ENCODE results near the gene RSPRY1. TPM values are rescaled to one million over a fixed set of nuclear protein-coding genes. Genes with fewer than 3 reads are reported as not detected.

Gene RSPRY1
- total RNA-seq, 4 donors from 2014 or later, result 20.4 to 28.5 (median 24.6) TPM

DNA sequence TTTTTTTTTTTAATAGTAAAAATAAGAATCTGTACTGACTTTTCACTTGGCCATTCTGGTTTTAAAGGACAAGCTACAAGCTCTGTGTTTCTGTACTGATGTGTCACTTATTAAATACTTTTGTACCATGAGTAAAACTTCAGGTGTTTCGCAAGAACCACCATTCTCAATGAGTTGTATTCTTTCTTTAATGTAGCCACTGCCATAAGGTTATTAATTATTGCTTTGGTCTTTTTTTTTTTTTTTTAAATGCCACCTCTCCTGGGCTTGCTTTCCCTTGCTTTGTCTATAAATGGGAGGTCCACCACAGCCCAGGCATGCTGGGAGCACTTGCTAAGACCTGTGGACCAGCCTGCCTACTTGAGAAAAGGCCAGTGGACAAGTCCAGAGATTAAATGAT lies 67.3 kb downstream of the RSPRY1 start:
- TF ChIP-seq POLR2A (IDR thresholded peaks at IDR 0.05) (no peak), EP300 (IDR thresholded peaks at IDR 0.05) (no peak)
- TF ChIP-seq, protein P1, sequence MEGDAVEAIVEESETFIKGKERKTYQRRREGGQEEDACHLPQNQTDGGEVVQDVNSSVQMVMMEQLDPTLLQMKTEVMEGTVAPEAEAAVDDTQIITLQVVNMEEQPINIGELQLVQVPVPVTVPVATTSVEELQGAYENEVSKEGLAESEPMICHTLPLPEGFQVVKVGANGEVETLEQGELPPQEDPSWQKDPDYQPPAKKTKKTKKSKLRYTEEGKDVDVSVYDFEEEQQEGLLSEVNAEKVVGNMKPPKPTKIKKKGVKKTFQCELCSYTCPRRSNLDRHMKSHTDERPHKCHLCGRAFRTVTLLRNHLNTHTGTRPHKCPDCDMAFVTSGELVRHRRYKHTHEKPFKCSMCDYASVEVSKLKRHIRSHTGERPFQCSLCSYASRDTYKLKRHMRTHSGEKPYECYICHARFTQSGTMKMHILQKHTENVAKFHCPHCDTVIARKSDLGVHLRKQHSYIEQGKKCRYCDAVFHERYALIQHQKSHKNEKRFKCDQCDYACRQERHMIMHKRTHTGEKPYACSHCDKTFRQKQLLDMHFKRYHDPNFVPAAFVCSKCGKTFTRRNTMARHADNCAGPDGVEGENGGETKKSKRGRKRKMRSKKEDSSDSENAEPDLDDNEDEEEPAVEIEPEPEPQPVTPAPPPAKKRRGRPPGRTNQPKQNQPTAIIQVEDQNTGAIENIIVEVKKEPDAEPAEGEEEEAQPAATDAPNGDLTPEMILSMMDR (IDR thresholded peaks at IDR 0.05), result no peak
- Histone ChIP-seq H3K4me3 (no peak overlapping the region), H3K27me3 (no peaks in the 10 kb centered on the region), H3K27ac (no peak overlapping the region), H3K36me3 (peaks cover 3 to 100% (median 15%) of the 10 kb centered on the region in 3 donors), H3K9me3 (no peaks in the 10 kb centered on the region), H3K4me1 (peaks cover 0 to 3% (median 0%) of the 10 kb centered on the region in 4 donors)
- WGBS, 2 donors, result 97 to 100% methylated on average over 1 of the region's 1 CpG
- no peak for DNase-seq (ENCODE audit: low spot score in 2 of 2)

DNA sequence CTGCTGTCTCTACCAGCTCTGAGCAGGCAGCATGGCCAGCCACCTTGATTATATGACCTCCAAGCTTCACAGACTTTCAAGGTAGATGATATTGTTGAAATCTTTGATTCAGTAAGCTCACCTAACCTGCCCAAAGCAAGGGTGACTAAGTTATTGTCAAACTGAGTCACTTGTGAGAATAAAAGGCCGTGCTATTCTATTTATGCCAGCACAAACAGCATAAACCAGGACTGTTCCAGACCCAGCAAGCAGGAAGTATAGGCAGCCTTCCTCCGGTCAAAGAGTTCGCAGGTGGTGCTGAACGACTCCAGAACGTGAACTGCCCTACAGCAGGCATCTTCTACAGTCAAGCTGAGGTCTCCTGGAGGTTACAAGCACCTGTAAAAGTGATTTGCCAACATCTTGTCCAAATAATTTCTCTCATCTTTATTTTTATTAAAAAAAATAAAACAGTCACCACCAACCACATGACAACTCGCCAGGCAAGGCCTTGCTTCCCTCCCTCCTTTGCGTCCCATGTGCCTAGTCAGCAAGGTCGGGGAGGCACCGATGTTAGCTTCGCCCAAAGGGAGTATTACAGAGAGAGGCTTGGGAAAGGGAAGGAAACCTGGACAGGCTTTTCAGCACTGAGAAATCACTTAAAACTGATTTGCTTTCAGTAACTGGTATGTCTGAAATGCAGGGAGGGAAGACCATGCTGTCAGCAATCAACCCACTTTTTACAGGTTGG lies 69.7 kb downstream of the RSPRY1 start:
- H3K36me3 ChIP-seq, result peaks cover under 1 to 77% (median 5%) of the 10 kb centered on the region in 3 donors
- no peaks in the 10 kb centered on the region for H3K27me3 ChIP-seq
- no peak overlapping the region for H3K4me3 ChIP-seq
- no peak for DNase-seq (ENCODE audit: low spot score in 2 of 2)
- 76 to 78% methylated on average over 10 of the region's 10 CpGs for WGBS, 2 donors
- no peaks in the 10 kb centered on the region for H3K9me3 ChIP-seq
- H3K27ac ChIP-seq, result no peak overlapping the region
- peaks cover 0 to 22% (median 10%) of the 10 kb centered on the region in 4 donors for H3K4me1 ChIP-seq
- no peak for TF ChIP-seq POLR2A (IDR thresholded peaks at IDR 0.05)
- TF ChIP-seq EP300 (IDR thresholded peaks at IDR 0.05), result no peak
- TF ChIP-seq, protein P1 (IDR thresholded peaks at IDR 0.05), result no peak

DNA sequence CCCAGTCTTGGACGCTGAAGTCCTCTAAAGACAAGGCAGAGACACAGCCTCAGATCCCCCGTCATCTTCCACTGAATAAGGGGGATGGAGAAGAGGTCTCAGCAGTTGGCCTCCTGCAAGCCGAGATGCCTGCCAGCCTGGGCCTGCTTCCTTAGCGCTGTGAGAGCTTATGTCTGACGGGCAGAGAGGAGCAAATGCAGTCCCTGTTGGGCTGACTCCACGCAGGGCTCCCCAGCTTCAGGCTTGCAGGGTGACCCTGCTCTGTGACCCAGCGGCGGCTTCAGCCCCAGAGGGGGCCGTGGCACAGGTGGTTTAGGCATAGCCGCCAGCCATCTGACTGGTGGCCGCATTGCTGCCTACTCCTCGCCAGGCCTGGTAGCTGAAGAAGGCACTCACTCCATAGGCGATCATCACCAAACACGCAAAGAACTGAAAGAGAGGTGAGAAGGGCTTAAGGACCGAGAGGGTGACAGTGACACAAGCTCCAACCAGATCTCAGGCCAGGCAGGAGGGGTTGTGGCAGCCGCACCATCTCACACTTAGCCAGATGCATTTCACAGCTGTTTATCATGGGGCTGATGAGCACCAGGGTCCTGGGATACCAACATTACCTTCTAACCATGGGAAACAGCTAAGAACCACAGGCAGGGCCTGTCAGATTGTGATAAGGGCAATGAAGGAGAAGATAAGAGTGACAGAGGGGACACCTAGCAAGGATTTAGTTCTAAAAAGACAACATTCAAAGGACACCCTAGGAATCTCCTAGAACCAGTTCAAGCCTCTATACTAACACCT lies 70.7 kb downstream of the RSPRY1 start:
- Histone ChIP-seq H3K4me3 (no peak overlapping the region), H3K36me3 (peaks cover 0 to 68% (median 5%) of the 10 kb centered on the region in 3 donors), H3K27me3 (no peaks in the 10 kb centered on the region), H3K4me1 (peaks cover 0 to 31% (median 15%) of the 10 kb centered on the region in 4 donors), H3K9me3 (no peaks in the 10 kb centered on the region), H3K27ac (peak overlapping the region in 2 of 4 donors; percentile 41 to 56)
- DNase-seq (ENCODE audit: low spot score in 2 of 2), result no peak
- WGBS, 2 donors, result 84 to 86% methylated on average over 12 to 14 of the region's 16 CpGs
- TF ChIP-seq EP300 (IDR thresholded peaks at IDR 0.05) (no peak), POLR2A (IDR thresholded peaks at IDR 0.05) (no peak)

DNA sequence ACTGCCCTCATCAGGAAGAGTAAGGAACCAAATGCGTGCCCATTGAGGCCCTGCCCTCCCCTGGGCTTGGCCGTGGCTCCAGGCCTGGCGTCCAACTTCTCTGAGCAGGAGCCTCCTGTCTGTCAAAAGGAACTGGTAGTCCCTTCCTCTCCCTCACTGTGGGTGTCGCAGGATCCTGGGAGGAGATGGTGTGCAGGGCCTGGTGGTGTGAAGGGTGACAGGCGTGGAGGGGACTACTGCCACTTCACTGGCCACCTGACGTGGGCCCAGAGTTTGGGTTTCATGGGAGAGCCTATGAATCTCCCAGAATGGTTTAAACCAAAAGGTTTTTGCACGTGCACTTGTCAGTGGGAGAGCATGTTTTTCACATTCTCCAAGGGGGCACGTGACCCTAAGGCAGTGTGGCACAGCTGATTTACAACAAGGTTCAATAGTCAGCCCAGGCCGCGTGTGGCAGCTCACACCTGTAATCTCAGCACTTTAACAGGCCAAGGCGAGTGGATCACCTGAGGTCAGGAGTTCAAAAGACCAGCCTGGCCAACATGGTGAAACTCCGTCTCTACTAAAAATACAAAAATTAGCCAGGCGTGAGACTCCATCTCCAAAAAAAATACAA lies 71.4 kb downstream of the RSPRY1 start:
- Histone ChIP-seq H3K27me3 (no peaks in the 10 kb centered on the region), H3K27ac (peak overlapping the region in 2 of 4 donors; percentile 41 to 56), H3K4me3 (no peak overlapping the region), H3K36me3 (peaks cover 0 to 60% (median under 1%) of the 10 kb centered on the region in 3 donors), H3K9me3 (no peaks in the 10 kb centered on the region), H3K4me1 (peaks cover 0 to 36% (median 16%) of the 10 kb centered on the region in 4 donors)
- TF ChIP-seq, protein P1 (IDR thresholded peaks at IDR 0.05), result no peak
- no peak for TF ChIP-seq POLR2A (IDR thresholded peaks at IDR 0.05)
- no peak for TF ChIP-seq EP300 (IDR thresholded peaks at IDR 0.05)
- no peak for DNase-seq (ENCODE audit: low spot score in 2 of 2)
- 79 to 80% methylated on average over 13 of the region's 13 CpGs for WGBS, 2 donors

DNA sequence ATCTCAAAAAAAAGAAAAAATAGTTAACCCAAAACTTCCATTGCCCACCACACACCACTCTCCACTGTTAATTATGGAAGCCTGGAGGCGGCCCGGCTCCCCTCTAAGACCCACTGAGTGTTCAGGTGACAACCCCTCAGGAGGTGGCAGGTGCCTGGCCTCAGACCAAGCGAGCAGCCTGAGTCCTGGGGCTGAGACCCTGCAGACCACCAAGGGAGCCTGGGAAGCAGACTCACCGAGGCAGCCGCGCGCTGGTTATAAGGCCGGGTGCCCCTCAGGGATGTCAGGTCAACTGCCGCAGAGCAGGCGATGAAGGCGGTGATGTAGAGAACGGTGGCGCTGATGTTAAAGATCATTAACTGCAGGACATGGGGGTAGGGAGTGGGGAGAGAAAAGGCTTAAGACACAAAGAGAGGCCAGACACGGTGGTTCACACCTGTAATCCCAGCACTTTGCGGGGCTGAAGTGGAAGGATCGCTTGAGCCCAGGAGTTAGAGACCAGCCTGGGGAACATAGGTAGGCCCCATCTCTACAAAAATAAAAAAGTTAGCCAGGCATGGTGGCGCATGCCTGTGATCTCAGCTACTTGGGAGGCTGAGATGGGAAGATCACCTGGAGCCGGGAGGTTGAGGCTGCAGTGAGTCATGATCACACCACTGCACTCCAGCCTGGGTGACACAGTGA lies 72.2 kb downstream of the RSPRY1 start:
- WGBS, 2 donors, result 92 to 94% methylated on average over 18 of the region's 18 CpGs

More for the DNA sequence above, 72.2 kb downstream of the RSPRY1 start:
- Histone ChIP-seq H3K27ac (peak overlapping the region in 1 of 4 donors; percentile 91), H3K27me3 (no peaks in the 10 kb centered on the region), H3K36me3 (peaks cover 0 to 52% (median 0%) of the 10 kb centered on the region in 3 donors), H3K4me3 (no peak overlapping the region), H3K4me1 (peaks cover 0 to 44% (median 19%) of the 10 kb centered on the region in 4 donors), H3K9me3 (no peaks in the 10 kb centered on the region)
- TF ChIP-seq, protein P1 (IDR thresholded peaks at IDR 0.05), result no peak
- no peak for TF ChIP-seq EP300 (IDR thresholded peaks at IDR 0.05)
- TF ChIP-seq POLR2A (IDR thresholded peaks at IDR 0.05), result no peak
- DNase-seq (ENCODE audit: low spot score in 2 of 2), result no peak

Measured in tibial nerve (tissue), 4 donors.